ENCODE results near the gene FPR1.

FPR1 gene

GRCh38 chr19:51751655-51752054 is at the start of gene FPR1:
Gene FPR1, minus strand, starts transcription at chr19:51751878. Its CDS starts 4,884 bp downstream, at chr19:51746994.
- no peak for DNase-seq

- no peak for DNase-seq
Measured at GRCh38 chr19:51800473-51801244, 49.0 kb upstream of the FPR1 start.

GRCh38 chr19:51799774-51800472 is 48.2 kb upstream of the FPR1 start:
- no peak for DNase-seq

- DNase-seq = no peak
Measured at GRCh38 chr19:51799034-51799773, 47.5 kb upstream of the FPR1 start.

- no peak for DNase-seq
Measured at GRCh38 chr19:51798062-51798461, 46.4 kb upstream of the FPR1 start.

GRCh38 chr19:51797480-51797879 is 45.8 kb upstream of the FPR1 start:
- no peak for DNase-seq

- no peak for DNase-seq
Measured at GRCh38 chr19:51796195-51796679, 44.6 kb upstream of the FPR1 start.

- no peak for DNase-seq
Measured at GRCh38 chr19:51794885-51795490, 43.3 kb upstream of the FPR1 start, which contains the start of gene FPR3. Gene FPR3, plus strand, starts transcription at chr19:51795157. Its CDS starts 28,592 bp downstream, at chr19:51823749.

- no peak for DNase-seq
Measured at GRCh38 chr19:51793994-51794393, 42.3 kb upstream of the FPR1 start.

GRCh38 chr19:51792932-51793331 is 41.3 kb upstream of the FPR1 start:
- no peak for DNase-seq

- no peak for DNase-seq
Measured at GRCh38 chr19:51789061-51789795, 37.5 kb upstream of the FPR1 start.

- no peak for DNase-seq
Measured at GRCh38 chr19:51788029-51788428, 36.4 kb upstream of the FPR1 start.

- DNase-seq = no peak
Measured at GRCh38 chr19:51786646-51787494, 35.2 kb upstream of the FPR1 start.

- DNase-seq = no peak
Measured at GRCh38 chr19:51784922-51785690, 33.4 kb upstream of the FPR1 start.

GRCh38 chr19:51784109-51784785 is 32.6 kb upstream of the FPR1 start:
- DNase-seq = no peak

- DNase-seq = no peak
Measured at GRCh38 chr19:51783372-51783771, 31.7 kb upstream of the FPR1 start.

- no peak for DNase-seq
Measured at GRCh38 chr19:51781999-51782398, 30.3 kb upstream of the FPR1 start.

GRCh38 chr19:51780270-51780669 is 28.6 kb upstream of the FPR1 start:
- no peak for DNase-seq

GRCh38 chr19:51779703-51780102 is 28.0 kb upstream of the FPR1 start:
- no peak for DNase-seq

GRCh38 chr19:51779181-51779580 is 27.5 kb upstream of the FPR1 start:
- no peak for DNase-seq
